SK-N-SH (cell line): ENCODE data around the gene ANKRD33B. TPM values are rescaled to one million over a fixed set of nuclear protein-coding genes. Genes with fewer than 3 reads are reported as not detected.

Experiments used
- CTCF ChIA-PET: fragments of 300-600, 350-600 bp; formaldehyde crosslinking; extraction: SDS; loops from one replicate; lab custom pipeline; 2021; lab: Yijun Ruan, JAX
- POLR2A ChIA-PET: fragments of 350-600 bp; sonication (Branson Sonifier 250); formaldehyde crosslinking; extraction: SDS; loops from one replicate; lab custom pipeline; 2020; ENCODE audit warnings: antibody characterized with exemption, inconsistent platforms; lab: Yijun Ruan, JAX
- DNase-seq: peaks from one replicate; pipeline ENCODE4 v3.0.0; 2012
- H2AFZ ChIP-seq: fragments of 200-600 bp; sonication (generic); 2 replicates; pipeline ENCODE4 v1.8.1; 2016; ENCODE audit warnings: antibody characterized with exemption, mild to moderate bottlenecking, low read depth
- H3F3A ChIP-seq: fragments of 200-600 bp; sonication (generic); replicated peaks from 2 replicates; pipeline ENCODE3; 2016; ENCODE audit warnings: antibody characterized with exemption, mild to moderate bottlenecking; ENCODE audit not compliant: insufficient read depth
- H3K27ac ChIP-seq, 2 experiments: fragments of 200-500 bp in 1 of 2; fragments of 200-600 bp in 1 of 2; sonication (Bioruptor generic) in 1 of 2; sonication (generic), shearing (Covaris generic) in 1 of 2; 2 replicates each; pipeline versions ENCODE4 v1.5.1 to v1.6.1; 2014 to 2016; ENCODE audit warnings: low read depth in 2 of 2, inconsistent platforms in 1 of 2, low read length in 1 of 2, mild to moderate bottlenecking in 1 of 2, mixed read lengths in 1 of 2
- H3K27me3 ChIP-seq: fragments of 200-600 bp; sonication (generic), shearing (Covaris generic); 2 replicates; pipeline ENCODE4 v1.6.1; 2016; ENCODE audit warnings: mixed run types; ENCODE audit not compliant: insufficient read depth
- H3K36me3 ChIP-seq, 2 experiments: fragments of 200-500 bp in 1 of 2; fragments of 200-600 bp in 1 of 2; sonication (Bioruptor generic) in 1 of 2; sonication (generic) in 1 of 2; replicated peaks in 1 of 2; 2 replicates each; pipeline versions ENCODE3 to v1.5.1; 2014 to 2016; ENCODE audit warnings: low read length in 1 of 2, mild to moderate bottlenecking in 1 of 2; ENCODE audit not compliant: insufficient read depth in 2 of 2, control insufficient read depth in 1 of 2
- H3K4me1 ChIP-seq, 2 experiments: fragments of 200-500 bp in 1 of 2; fragments of 200-600 bp in 1 of 2; sonication (Bioruptor generic) in 1 of 2; sonication (generic), shearing (Covaris generic) in 1 of 2; 2 replicates each; pipeline versions ENCODE4 v1.5.1 to v1.6.1; 2014 to 2016; ENCODE audit warnings: low read depth in 1 of 2, low read length in 1 of 2, mixed run types in 1 of 2; ENCODE audit not compliant: insufficient read depth in 2 of 2, control insufficient read depth in 1 of 2
- H3K4me2 ChIP-seq: fragments of 200-600 bp; sonication (generic), shearing (Covaris generic); 2 replicates; pipeline ENCODE4 v1.6.1; 2017; ENCODE audit warnings: mixed run types
- H3K4me3 ChIP-seq, 2 experiments: fragments of 200-500 bp in 1 of 2; fragments of 200-600 bp in 1 of 2; sonication (Bioruptor generic) in 1 of 2; sonication (generic), shearing (Covaris generic) in 1 of 2; 2 replicates each; pipeline versions ENCODE4 v1.5.1 to v1.8.1; 2014 to 2016; ENCODE audit warnings: low read depth in 2 of 2, inconsistent platforms in 1 of 2, low read length in 1 of 2, mild to moderate bottlenecking in 1 of 2, mixed read lengths in 1 of 2, moderate library complexity in 1 of 2
- H3K79me2 ChIP-seq: fragments of 200-600 bp; sonication (generic); 2 replicates; pipeline ENCODE4 v1.8.1; 2017; ENCODE audit warnings: mild to moderate bottlenecking; ENCODE audit not compliant: insufficient read depth
- H3K9ac ChIP-seq: fragments of 200-600 bp; sonication (generic); 2 replicates; pipeline ENCODE4 v1.6.1; 2017; ENCODE audit warnings: mixed run types
- H3K9me2 ChIP-seq: fragments of 200-600 bp; sonication (generic); 2 replicates; pipeline ENCODE4 v1.6.1; 2017; ENCODE audit warnings: mixed run types
- H3K9me3 ChIP-seq: fragments of 200-600 bp; sonication (generic); 2 replicates; pipeline ENCODE4 v1.6.1; 2017; ENCODE audit warnings: mixed run types, mild to moderate bottlenecking, moderate library complexity
- H4K20me1 ChIP-seq: fragments of 200-600 bp; sonication (generic); 2 replicates; pipeline ENCODE4 v1.6.1; 2017; ENCODE audit warnings: mild to moderate bottlenecking, mixed run types; ENCODE audit not compliant: insufficient read depth
- ELF1 ChIP-seq: IDR thresholded peaks from 2 replicates; pipeline ENCODE4 v1.4.0; 2012
- FOSL2 ChIP-seq: IDR thresholded peaks from 2 replicates; pipeline ENCODE4 v1.4.0; 2012; ENCODE audit warnings: low read depth, mild to moderate bottlenecking, moderate library complexity, borderline replicate concordance
- FOXJ3 ChIP-seq: sonication (generic); formaldehyde crosslinking; IDR thresholded peaks from 2 replicates; pipeline ENCODE4 v1.5.1; 2020; ENCODE audit warnings: mild to moderate bottlenecking, missing genetic modification reagents
- FOXM1 ChIP-seq: IDR thresholded peaks from 2 replicates; pipeline ENCODE4 v1.4.0; 2012; ENCODE audit warnings: low read depth, mild to moderate bottlenecking
- GABPA ChIP-seq: IDR thresholded peaks from 2 replicates; pipeline ENCODE4 v1.4.0; 2012; ENCODE audit warnings: low read depth, mild to moderate bottlenecking
- GATA2 ChIP-seq: sonication (generic); formaldehyde crosslinking; IDR thresholded peaks from 2 replicates; pipeline ENCODE4 v1.5.0; 2020; ENCODE audit warnings: mild to moderate bottlenecking, missing genetic modification reagents
- MAX ChIP-seq: IDR thresholded peaks from 2 replicates; pipeline ENCODE4 v1.4.0; 2012; ENCODE audit warnings: low read depth
- MEF2A ChIP-seq: IDR thresholded peaks from 2 replicates; pipeline ENCODE4 v1.4.0; 2012; ENCODE audit warnings: low read depth, borderline replicate concordance
- NFIC ChIP-seq: IDR thresholded peaks from 2 replicates; pipeline ENCODE4 v1.4.0; 2012; ENCODE audit warnings: borderline replicate concordance
- NRF1 ChIP-seq: IDR thresholded peaks from 2 replicates; pipeline ENCODE4 v1.6.1; 2012; ENCODE audit warnings: low read depth, mild to moderate bottlenecking, low read length
- RCOR1 ChIP-seq: fragments of 150-350 bp; IDR thresholded peaks from 2 replicates; pipeline ENCODE4 v1.6.1; 2017; ENCODE audit warnings: antibody characterized with exemption, low read length
- RXRA ChIP-seq: IDR thresholded peaks from 2 replicates; pipeline ENCODE4 v1.4.0; 2012; ENCODE audit warnings: low read depth, mild to moderate bottlenecking, borderline replicate concordance
- SIN3A ChIP-seq: IDR thresholded peaks from 2 replicates; pipeline ENCODE4 v1.6.1; 2012; ENCODE audit warnings: low read depth, mild to moderate bottlenecking, low read length, moderate library complexity, borderline replicate concordance
- SMC3 ChIP-seq: IDR thresholded peaks from 2 replicates; pipeline ENCODE4 v1.6.1; 2012; ENCODE audit warnings: low read depth, low read length, improper control_type of control experiment
- TAF1 ChIP-seq: IDR thresholded peaks from 2 replicates; pipeline ENCODE4 v1.6.1; 2012; ENCODE audit warnings: low read depth, mild to moderate bottlenecking, low read length, moderate library complexity, borderline replicate concordance
- TEAD4 ChIP-seq: IDR thresholded peaks from 2 replicates; pipeline ENCODE4 v1.4.0; 2012; ENCODE audit warnings: mild to moderate bottlenecking, borderline replicate concordance; ENCODE audit not compliant: insufficient read depth
- YY1 ChIP-seq: IDR thresholded peaks from 2 replicates; pipeline ENCODE4 v1.4.0; 2012; ENCODE audit warnings: low read depth, mild to moderate bottlenecking
- WGBS: methylation state at CpG from one replicate; pipeline ENCODE4 v1.1.6; 2017; ENCODE audit warnings: low lambda C conversion rate; 5-methylcytosine and 5-hydroxymethylcytosine counted together
- polyA plus RNA-seq, 3 experiments: library from polyadenylated mRNA; depleted of rRNA; stranded (reverse); fragments of >200 nt; gene quantifications; 2 replicates each; pipeline ENCODE4 v1.2.3, GENCODE V29; 2012
- TF ChIP-seq, protein P1 (sequence below): fragments of 200-600 bp; sonication (generic); IDR thresholded peaks from 2 replicates; pipeline ENCODE4 v1.6.1; 2017; ENCODE audit warnings: antibody characterized with exemption, mild to moderate bottlenecking, moderate library complexity
- TF ChIP-seq, protein P2 (sequence below): IDR thresholded peaks from 2 replicates; pipeline ENCODE4 v1.4.0; 2012; ENCODE audit warnings: low read depth, borderline replicate concordance
- TF ChIP-seq, protein P3 (sequence below): IDR thresholded peaks from 2 replicates; pipeline ENCODE4 v1.6.1; 2012; ENCODE audit warnings: mild to moderate bottlenecking, low read depth, low read length, moderate library complexity

The ANKRD33B gene
- polyA plus RNA-seq, 1 of the 3 experiments (the other 2 are of a cell fraction) = 1.8 TPM

- CTCF ChIA-PET = no interaction called here
- no peak overlapping the region for H3K27ac ChIP-seq
- TF ChIP-seq NRF1 (no peak), YY1 (no peak), TEAD4 (no peak), GATA2 (CRISPR knock-in tag) (no peak)
- TF ChIP-seq, protein P1, sequence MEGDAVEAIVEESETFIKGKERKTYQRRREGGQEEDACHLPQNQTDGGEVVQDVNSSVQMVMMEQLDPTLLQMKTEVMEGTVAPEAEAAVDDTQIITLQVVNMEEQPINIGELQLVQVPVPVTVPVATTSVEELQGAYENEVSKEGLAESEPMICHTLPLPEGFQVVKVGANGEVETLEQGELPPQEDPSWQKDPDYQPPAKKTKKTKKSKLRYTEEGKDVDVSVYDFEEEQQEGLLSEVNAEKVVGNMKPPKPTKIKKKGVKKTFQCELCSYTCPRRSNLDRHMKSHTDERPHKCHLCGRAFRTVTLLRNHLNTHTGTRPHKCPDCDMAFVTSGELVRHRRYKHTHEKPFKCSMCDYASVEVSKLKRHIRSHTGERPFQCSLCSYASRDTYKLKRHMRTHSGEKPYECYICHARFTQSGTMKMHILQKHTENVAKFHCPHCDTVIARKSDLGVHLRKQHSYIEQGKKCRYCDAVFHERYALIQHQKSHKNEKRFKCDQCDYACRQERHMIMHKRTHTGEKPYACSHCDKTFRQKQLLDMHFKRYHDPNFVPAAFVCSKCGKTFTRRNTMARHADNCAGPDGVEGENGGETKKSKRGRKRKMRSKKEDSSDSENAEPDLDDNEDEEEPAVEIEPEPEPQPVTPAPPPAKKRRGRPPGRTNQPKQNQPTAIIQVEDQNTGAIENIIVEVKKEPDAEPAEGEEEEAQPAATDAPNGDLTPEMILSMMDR = no peak
- no peaks in the 10 kb centered on the region for H3K9me3 ChIP-seq
- no peaks in the 10 kb centered on the region for H3K27me3 ChIP-seq
- WGBS = 32% methylated on average over 47 of the region's 61 CpGs
- H2AFZ ChIP-seq = no peak overlapping the region
- H3K9me2 ChIP-seq = no peaks in the 10 kb centered on the region
- no peaks in the 10 kb centered on the region for H3K36me3 ChIP-seq
- peaks cover 3% of the 10 kb centered on the region for H3F3A ChIP-seq
- DNase-seq = peak; percentile 59
- H3K4me1 ChIP-seq = peaks cover 3 to 15% of the 10 kb centered on the region in 2 experiments; a peak in 2 of 4 replicates
- POLR2A ChIA-PET = no interaction called here
- peaks cover 55% of the 10 kb centered on the region for H3K79me2 ChIP-seq
- peak overlapping the region; percentile 97 for H3K9ac ChIP-seq
- peaks cover 31% of the 10 kb centered on the region for H4K20me1 ChIP-seq
- H3K4me3 ChIP-seq = peak overlapping the region; percentile 65 to 74
- peak overlapping the region; percentile 97 for H3K4me2 ChIP-seq
Observed at GRCh38 chr5:10564838-10565784, 1.2 kb downstream of the ANKRD33B start.

GRCh38 chr5:10565785-10566542 is 2.1 kb downstream of the ANKRD33B start:
- no peaks in the 10 kb centered on the region for H3K9me3 ChIP-seq
- H2AFZ ChIP-seq = no peak overlapping the region
- POLR2A ChIA-PET = no interaction called here
- peaks cover 3% of the 10 kb centered on the region for H3F3A ChIP-seq
- peaks cover 62% of the 10 kb centered on the region for H3K79me2 ChIP-seq
- H3K9me2 ChIP-seq = no peaks in the 10 kb centered on the region
- CTCF ChIA-PET = interaction anchor here (0.9 to 2.2 kb wide), 3 partner anchors 18 to 282 kb away, joined by 3 to 6 read pairs (median 3); no protein-coding TSS in a partner anchor
- H3K4me1 ChIP-seq = peaks cover 3 to 15% of the 10 kb centered on the region in 2 experiments; a peak in 2 of 4 replicates
- H3K27ac ChIP-seq = no peak overlapping the region
- peak overlapping the region; percentile 97 for H3K4me2 ChIP-seq
- H3K4me3 ChIP-seq = peak overlapping the region; percentile 65 to 74; a peak in 3 of 4 replicates
- H3K36me3 ChIP-seq = no peaks in the 10 kb centered on the region
- no peak for DNase-seq
- H4K20me1 ChIP-seq = peaks cover 31% of the 10 kb centered on the region
- 0 out of 2 replicates have a peak overlapping the region, but pooled peaks have one; percentile 97 for H3K9ac ChIP-seq
- WGBS = 86% methylated on average over 6 of the region's 11 CpGs
- no peaks in the 10 kb centered on the region for H3K27me3 ChIP-seq
- TF ChIP-seq, protein P2, sequence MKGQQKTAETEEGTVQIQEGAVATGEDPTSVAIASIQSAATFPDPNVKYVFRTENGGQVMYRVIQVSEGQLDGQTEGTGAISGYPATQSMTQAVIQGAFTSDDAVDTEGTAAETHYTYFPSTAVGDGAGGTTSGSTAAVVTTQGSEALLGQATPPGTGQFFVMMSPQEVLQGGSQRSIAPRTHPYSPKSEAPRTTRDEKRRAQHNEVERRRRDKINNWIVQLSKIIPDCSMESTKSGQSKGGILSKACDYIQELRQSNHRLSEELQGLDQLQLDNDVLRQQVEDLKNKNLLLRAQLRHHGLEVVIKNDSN = no peak
- TF ChIP-seq, protein P3, sequence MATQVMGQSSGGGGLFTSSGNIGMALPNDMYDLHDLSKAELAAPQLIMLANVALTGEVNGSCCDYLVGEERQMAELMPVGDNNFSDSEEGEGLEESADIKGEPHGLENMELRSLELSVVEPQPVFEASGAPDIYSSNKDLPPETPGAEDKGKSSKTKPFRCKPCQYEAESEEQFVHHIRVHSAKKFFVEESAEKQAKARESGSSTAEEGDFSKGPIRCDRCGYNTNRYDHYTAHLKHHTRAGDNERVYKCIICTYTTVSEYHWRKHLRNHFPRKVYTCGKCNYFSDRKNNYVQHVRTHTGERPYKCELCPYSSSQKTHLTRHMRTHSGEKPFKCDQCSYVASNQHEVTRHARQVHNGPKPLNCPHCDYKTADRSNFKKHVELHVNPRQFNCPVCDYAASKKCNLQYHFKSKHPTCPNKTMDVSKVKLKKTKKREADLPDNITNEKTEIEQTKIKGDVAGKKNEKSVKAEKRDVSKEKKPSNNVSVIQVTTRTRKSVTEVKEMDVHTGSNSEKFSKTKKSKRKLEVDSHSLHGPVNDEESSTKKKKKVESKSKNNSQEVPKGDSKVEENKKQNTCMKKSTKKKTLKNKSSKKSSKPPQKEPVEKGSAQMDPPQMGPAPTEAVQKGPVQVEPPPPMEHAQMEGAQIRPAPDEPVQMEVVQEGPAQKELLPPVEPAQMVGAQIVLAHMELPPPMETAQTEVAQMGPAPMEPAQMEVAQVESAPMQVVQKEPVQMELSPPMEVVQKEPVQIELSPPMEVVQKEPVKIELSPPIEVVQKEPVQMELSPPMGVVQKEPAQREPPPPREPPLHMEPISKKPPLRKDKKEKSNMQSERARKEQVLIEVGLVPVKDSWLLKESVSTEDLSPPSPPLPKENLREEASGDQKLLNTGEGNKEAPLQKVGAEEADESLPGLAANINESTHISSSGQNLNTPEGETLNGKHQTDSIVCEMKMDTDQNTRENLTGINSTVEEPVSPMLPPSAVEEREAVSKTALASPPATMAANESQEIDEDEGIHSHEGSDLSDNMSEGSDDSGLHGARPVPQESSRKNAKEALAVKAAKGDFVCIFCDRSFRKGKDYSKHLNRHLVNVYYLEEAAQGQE = no peak
- TF ChIP-seq FOSL2 (no peak), SMC3 (no peak), ELF1 (no peak), RCOR1 (no peak), TAF1 (no peak), GABPA (no peak), SIN3A (no peak), NFIC (no peak), NRF1 (no peak), FOXJ3 (no peak), MAX (no peak), FOXM1 (no peak), RXRA (no peak), MEF2A (no peak)
